GM23248 (cell line): ENCODE results near the gene NCK2.

Source experiments
- EZH2 ChIP-seq: fragments of 200-600 bp; sonication (generic); IDR thresholded peaks from 2 replicates; pipeline ENCODE4 v1.6.1; 2018; ENCODE audit warnings: antibody characterized with exemption, mild to moderate bottlenecking; ENCODE audit not compliant: insufficient read depth, poor library complexity, severe bottlenecking
- EZH2phosphoT487 ChIP-seq: fragments of 200-600 bp; sonication (generic); IDR thresholded peaks from 2 replicates; pipeline ENCODE4 v1.6.1; 2018; ENCODE audit warnings: antibody characterized with exemption, moderate library complexity, mild to moderate bottlenecking, low read depth; ENCODE audit not compliant: insufficient read depth

DNA sequence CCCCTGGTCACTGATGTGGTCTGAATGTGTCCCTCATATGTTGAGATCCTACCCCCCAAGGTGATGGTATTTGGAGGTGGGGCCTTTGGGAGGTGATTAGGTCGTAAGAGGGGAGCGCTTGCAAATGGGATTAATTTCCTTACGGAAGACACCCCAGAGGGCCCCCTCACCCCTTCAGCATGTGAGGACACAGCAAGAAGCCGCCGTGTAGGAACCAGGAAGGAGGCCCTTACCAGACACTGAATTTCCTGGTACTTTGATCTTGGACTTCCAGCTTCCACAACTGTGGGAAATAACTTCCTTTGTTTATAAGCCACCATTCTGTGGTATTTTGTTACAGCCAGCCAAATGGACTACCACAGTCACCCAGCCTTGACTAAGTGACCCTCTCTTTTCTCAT lies 35.9 kb downstream of the NCK2 start:
- no peak for TF ChIP-seq EZH2
- TF ChIP-seq EZH2phosphoT487 = no peak
